ENCODE measurements around the gene DCX. TPM values are rescaled to one million over a fixed set of nuclear protein-coding genes. Genes with fewer than 3 reads are reported as not detected.

DCX gene
- total RNA-seq, 1 experiment from 2014 or later = not detected

- TF ChIP-seq ZBTB33 (IDR thresholded peaks at IDR 0.05; ENCODE audit: extremely low read depth, insufficient replicate concordance, low read length) = no peak
- no peak for TF ChIP-seq JUND (IDR thresholded peaks at IDR 0.05)
- no peak for TF ChIP-seq ZNF274 (IDR thresholded peaks at IDR 0.05; ENCODE audit: low read depth, low read length)
- TF ChIP-seq MAX (IDR thresholded peaks at IDR 0.05) = no peak
Measured at GRCh38 chrX:111265486-111265885, 146.5 kb downstream of the DCX start (continued).

DNA sequence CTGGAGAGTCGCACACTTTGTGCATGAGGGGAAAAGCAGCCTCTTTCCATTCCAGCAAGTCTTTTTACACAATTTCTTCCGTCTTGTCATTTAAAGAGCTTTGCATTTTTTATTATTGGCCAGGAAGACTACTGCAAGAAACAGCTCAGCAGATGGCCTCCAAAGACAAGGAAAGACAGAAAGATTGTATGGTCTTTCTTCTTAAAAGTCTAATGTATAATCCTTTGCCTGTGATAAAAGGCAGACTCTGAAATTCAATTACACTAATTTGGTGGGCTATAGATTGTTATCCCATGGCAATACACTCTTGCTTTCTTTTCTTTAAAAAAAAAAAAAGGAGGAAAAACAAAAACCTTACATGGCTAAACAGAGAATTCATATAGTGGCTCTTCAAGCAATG, 147.6 kb downstream of the DCX start:
- no peak for TF ChIP-seq EZH2 (IDR thresholded peaks at IDR 0.05)
- TF ChIP-seq POLR2AphosphoS5 (IDR thresholded peaks at IDR 0.05; ENCODE audit: low read depth, low read length) = no peak
- no peak for DNase-seq (ENCODE audit: low read depth, low spot score)

More for the DNA sequence above, 147.6 kb downstream of the DCX start:
- ChIA-PET CTCF (no interaction called here), POLR2A (no interaction called here), RAD21 (ENCODE audit: low non-redundant PET in 1 of 2, low total read pairs in 2 of 2, uncharacterized antibody in 2 of 2, unreplicated experiment in 2 of 2) (no interaction called here)
- no peak for ATAC-seq
- Histone ChIP-seq H3K9ac (ENCODE audit: low read length) (no peak overlapping the region), H4K20me1 (ENCODE audit: insufficient read depth) (no peaks in the 10 kb centered on the region), H3K9me2 (ENCODE audit: insufficient read depth) (no peaks in the 10 kb centered on the region), H3K79me2 (ENCODE audit: insufficient read depth, low read length) (no peaks in the 10 kb centered on the region), H3K4me1 (ENCODE audit: control insufficient read depth in 1 of 2, insufficient read depth in 2 of 2, low read length in 2 of 2) (no peaks in the 10 kb centered on the region), H3K4me2 (ENCODE audit: low read length) (no peak overlapping the region), H3K27ac (ENCODE audit: low read depth, low read length) (no peak overlapping the region), H3K36me3 (ENCODE audit: control insufficient read depth in 1 of 2, insufficient read depth in 2 of 2, low read length in 2 of 2) (no peaks in the 10 kb centered on the region), H3K9me3 (ENCODE audit: control insufficient read depth in 1 of 2, insufficient read depth in 1 of 2, low read depth in 1 of 2, low read length in 2 of 2) (no peaks in the 10 kb centered on the region), H3K4me3 (replicated peaks in 1 of 2; ENCODE audit: low read depth in 1 of 2, low read length in 2 of 2) (no peak overlapping the region), H3K27me3 (ENCODE audit: insufficient read depth, low read length) (0 out of 2 replicates have a peak, but pooled peaks cover 24% of the 10 kb centered on the region), H2AFZ (ENCODE audit: low read depth, low read length, poor library complexity, severe bottlenecking) (no peak overlapping the region)
- no TSS peak for BruUV-seq (replicated peaks)
- intact Hi-C loops (cut with micrococcal nuclease) = no loop called here

Data from HCT116 (cell line).